HepG2 (cell line): ENCODE data around the gene UGT2A2.

Experiments
- RAD51 ChIP-seq: fragments of 450-650 bp; IDR thresholded peaks from 2 replicates; pipeline ENCODE4 v1.6.1; 2016; ENCODE audit warnings: borderline replicate concordance
- TAF15 ChIP-seq: fragments of 200-400 bp; formaldehyde crosslinking; IDR thresholded peaks from one replicate; pipeline ENCODE4 v1.6.1; 2018; ENCODE audit warnings: mild to moderate bottlenecking, low read depth, low read length; ENCODE audit not compliant: poor library complexity, severe bottlenecking
- ZNF605 ChIP-seq: sonication (generic); formaldehyde crosslinking; IDR thresholded peaks from 2 replicates; pipeline ENCODE4 v1.8.0; 2022; ENCODE audit warnings: mild to moderate bottlenecking, missing genetic modification reagents
- TF ChIP-seq, protein P1 (sequence below), 2 experiments: sonication (generic) in 1 of 2; formaldehyde crosslinking in 1 of 2; IDR thresholded peaks; 2 replicates each; pipeline versions ENCODE4 v1.4.0 to v1.6.1; 2018 to 2020; ENCODE audit warnings: missing genetic modification reagents in 2 of 2, borderline replicate concordance in 1 of 2, low read depth in 1 of 2, mild to moderate bottlenecking in 1 of 2, missing biosample characterization in 1 of 2
- TF ChIP-seq, protein P2 (sequence below): sonication (generic); formaldehyde crosslinking; IDR thresholded peaks from 2 replicates; pipeline ENCODE4 v1.5.0; 2020; ENCODE audit warnings: mild to moderate bottlenecking, missing genetic modification reagents, moderate library complexity

DNA sequence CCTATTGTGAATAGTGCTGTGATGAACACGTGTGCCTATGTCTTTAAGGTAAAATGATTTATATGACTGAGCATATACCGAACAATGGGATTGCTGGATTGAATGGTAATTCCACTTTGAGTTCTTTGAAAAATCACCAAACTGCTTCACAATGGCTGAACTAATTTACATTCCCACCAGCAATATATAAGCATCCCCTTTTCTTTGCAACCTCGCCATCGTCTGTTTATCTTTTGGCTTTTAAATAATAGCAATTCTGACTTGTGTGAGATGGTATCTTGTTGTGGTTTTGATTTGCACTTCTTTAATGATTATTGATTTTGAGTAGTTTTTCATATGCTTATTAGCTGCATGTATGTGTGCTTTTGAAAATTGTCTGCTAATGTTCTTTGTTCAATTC, 45.4 kb upstream of the UGT2A2 start:
- TF ChIP-seq, protein P1, sequence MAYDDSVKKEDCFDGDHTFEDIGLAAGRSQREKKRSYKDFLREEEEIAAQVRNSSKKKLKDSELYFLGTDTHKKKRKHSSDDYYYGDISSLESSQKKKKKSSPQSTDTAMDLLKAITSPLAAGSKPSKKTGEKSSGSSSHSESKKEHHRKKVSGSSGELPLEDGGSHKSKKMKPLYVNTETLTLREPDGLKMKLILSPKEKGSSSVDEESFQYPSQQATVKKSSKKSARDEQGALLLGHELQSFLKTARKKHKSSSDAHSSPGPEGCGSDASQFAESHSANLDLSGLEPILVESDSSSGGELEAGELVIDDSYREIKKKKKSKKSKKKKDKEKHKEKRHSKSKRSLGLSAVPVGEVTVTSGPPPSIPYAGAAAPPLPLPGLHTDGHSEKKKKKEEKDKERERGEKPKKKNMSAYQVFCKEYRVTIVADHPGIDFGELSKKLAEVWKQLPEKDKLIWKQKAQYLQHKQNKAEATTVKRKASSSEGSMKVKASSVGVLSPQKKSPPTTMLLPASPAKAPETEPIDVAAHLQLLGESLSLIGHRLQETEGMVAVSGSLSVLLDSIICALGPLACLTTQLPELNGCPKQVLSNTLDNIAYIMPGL (CRISPR knock-in tag; IDR thresholded peaks at IDR 0.05; ENCODE audit: borderline replicate concordance in 1 of 2, low read depth in 1 of 2), result no peak
- TF ChIP-seq ZNF605 (CRISPR knock-in tag) (no peak), TAF15 (no peak), RAD51 (no peak)
- TF ChIP-seq, protein P2, sequence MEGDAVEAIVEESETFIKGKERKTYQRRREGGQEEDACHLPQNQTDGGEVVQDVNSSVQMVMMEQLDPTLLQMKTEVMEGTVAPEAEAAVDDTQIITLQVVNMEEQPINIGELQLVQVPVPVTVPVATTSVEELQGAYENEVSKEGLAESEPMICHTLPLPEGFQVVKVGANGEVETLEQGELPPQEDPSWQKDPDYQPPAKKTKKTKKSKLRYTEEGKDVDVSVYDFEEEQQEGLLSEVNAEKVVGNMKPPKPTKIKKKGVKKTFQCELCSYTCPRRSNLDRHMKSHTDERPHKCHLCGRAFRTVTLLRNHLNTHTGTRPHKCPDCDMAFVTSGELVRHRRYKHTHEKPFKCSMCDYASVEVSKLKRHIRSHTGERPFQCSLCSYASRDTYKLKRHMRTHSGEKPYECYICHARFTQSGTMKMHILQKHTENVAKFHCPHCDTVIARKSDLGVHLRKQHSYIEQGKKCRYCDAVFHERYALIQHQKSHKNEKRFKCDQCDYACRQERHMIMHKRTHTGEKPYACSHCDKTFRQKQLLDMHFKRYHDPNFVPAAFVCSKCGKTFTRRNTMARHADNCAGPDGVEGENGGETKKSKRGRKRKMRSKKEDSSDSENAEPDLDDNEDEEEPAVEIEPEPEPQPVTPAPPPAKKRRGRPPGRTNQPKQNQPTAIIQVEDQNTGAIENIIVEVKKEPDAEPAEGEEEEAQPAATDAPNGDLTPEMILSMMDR, result no peak
